Measurements from ENCODE around the gene INPP5B.
"Not testable (repeated sequence)": the region's sequence is repeated elsewhere in the genome, so short reads cannot be mapped to it uniquely, and the experiment has no call there.

The INPP5B gene

DNA sequence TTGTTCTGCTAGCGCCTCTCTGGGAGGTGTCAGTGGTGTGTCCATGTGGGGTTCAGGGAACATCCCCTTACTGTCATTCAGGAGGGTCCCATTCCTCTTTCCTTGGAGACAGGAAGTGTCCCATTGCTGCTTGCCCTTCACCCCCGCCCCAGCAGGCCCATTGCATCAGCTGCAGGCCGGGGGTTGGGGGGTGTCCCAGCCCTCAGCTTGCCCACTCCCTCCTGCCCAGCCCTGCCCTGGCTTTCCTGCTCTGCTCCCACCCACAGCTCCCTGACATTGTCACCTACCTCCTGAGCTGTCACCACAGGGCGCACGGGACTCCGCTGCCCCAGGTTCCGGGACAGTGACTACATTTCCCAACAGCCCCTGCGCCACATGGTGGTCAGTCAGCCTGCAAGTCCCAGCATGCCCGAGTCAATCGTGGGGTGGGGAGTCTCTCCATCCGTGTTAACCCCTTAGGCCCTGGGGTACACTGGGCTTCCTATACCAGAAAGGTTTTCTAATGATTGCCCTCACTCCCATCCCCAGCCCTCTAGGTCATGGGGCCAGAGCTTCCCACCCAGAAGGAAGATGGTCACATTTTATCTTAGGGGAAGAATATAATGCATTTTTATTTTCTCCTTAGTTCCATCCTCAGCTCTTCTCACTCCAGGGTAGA, at the start of gene INPP5B:
Gene INPP5B, minus strand, starts transcription at position 351 of the 658 bp plus-strand sequence. CDS start 745 bp downstream, outside the sequence.
- DNase-seq, result peak; percentile 11 to 47

DNA sequence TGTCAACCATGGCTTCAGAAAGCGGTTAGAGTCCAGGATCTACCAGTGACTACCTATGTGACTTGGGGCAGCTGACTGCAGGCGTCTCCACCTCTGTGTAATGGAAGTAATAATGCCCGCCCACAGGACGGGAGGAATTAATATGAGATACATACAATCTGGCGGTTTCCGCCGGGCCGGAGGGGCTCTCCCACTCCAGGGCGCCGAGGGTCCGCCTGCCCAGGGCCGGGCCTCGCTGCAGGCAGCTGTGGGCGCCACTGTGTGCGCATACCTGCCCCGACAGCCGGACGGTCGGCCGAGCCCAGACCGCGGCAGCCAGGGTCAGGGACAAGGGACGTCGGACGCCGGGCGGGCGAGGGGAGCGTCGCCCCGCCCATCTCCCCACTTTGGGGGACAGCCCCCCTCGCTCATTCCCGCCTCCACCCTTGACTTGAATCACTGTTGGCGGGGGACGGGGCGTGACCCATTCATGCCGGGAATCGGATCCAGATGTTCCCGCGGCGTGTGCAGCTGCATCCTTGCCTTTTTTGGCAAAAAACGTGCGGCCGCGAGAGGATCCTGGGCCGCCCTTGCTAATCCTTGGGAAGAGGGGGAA, 49.0 kb upstream of the INPP5B start:
- peak in 1 of 2 donors; percentile 59 for DNase-seq

DNA sequence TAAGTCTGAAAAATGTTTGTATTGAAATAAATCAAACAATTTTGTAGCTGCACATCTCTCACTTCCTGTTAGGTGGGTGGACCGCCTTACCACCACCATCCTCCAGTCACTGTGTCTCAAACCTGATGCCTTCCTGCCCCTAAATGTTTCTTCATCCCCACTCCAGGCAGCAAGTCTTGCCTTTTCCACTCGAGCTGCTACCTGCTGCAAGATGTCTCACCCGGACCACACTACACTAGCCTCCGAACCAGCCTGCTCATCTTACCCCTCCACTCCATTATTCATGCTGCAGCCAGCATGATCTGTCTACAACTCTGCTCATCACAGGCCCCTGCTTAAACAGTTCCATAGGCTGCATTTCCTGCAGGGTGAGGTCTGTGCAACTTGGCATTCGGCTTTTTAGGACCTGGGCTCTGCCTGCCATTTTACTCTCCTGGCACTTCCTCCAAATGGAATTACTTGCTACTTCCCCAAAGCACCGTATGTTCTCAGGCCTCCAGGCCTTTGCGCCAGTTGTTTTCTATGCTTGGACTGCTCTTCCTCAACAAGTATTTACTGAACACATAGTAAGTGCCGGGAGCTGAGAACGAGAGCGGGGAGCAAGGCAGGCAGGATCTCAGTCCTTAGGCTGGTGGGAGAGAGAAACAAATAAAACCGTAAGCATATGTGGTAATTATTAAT, 48.2 kb upstream of the INPP5B start:
- DNase-seq, result no peak

DNA sequence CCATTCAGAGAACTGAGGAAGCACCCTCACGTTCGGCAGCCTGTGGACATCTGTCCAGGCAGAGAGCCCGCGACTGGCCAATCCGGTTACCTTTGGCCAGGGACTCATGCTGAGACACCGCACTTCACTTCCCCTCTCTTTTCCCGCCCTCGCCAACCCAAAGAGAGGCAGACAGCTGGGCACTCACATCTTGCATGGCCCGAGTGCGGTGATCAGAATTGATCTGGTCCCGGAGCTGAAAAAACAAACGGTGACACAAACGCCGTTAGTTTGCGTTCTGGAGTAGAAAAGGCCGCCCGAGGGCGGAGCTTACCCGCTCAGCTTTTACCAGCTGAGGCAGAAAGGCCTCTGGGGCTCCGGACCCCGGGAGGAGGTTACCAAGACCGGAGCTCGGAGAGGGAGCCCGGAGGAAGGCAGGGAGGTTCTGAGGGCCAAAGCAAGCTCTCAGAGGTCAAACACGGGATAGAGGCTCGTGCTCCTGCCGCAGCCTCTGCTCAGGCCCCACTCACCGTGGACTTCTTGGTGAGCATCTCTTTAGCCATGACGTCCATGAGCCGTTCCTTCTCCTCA, 42.6 kb upstream of the INPP5B start:
- no peak for DNase-seq

DNA sequence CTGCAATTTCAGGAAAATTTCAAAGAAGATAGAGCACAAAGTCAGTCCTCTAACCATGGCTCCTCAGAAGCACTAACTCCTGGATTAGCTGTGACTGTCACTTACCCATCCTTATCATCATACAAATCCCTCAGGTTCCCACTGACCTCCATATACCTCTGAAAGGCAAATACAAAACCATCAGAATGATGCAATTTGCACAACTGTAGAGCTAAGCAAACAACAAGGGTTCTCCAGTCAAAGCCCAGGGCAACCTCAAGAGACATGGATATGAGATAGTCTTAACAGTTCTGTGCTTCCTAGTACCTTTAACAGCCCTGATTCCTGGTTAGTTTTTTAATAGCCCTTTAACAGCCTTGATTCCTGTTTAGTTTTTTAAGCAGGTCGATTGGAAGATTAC, 40.8 kb upstream of the INPP5B start:
- DNase-seq, result no peak

DNA sequence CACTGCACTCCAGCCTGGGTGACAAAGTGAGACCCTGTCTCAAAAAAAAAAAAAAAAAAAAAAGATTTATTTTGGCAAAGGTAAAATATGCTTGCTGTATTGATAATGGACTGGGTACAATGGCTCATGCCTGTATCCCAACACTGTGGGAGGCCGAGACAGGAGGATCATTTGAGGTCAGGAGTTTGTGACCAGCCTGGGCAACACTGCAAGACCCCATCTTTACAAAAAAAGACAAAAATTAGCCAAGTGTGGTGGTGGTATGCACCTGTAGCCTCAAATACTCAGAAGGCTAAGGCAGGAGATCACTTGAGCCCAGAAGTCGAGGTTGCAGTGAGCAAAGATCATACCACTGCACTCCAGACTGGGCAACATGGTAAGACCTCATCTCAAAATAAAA, 36.7 kb upstream of the INPP5B start:
- no peak for DNase-seq

DNA sequence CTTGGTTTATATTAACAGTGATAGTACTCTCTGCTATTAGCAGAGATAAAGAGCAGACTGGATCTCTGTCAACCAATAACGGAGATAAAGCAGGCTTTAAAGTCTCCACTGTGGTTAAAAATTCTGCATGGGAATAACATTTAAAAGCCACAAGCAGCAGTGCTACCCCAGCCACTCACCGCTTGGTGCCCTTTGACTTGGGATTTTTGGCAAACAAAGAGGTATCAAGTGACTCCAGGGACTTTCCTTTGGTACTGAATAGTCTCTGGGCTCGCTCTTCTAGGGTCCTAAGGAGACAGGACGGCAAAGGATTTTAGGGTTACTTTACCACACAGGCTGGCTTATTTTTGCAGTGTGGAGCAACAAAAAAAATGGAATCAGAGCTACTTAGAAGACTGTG, 31.7 kb upstream of the INPP5B start:
- DNase-seq, result no peak

DNA sequence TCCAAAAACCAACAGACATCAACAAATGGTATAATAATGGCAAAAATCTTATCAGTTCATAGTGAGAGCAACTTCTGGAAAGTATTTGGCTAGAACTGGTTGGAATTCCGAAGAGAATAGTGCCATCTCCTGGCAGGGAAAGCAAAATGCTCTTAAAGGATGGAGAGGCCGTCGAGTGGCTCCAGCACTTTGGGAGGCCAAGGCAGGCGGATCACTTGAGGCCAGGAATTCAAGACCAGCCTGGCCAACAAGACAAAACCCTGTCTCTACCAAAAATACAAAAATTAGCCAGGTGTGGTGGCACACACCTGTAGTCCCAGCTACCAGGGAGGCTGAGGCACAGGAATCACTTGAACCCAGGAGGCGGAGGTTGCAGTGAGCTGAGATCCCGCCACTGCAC, 28.2 kb upstream of the INPP5B start:
- DNase-seq, result peak in 1 of 2 donors; percentile 8

DNA sequence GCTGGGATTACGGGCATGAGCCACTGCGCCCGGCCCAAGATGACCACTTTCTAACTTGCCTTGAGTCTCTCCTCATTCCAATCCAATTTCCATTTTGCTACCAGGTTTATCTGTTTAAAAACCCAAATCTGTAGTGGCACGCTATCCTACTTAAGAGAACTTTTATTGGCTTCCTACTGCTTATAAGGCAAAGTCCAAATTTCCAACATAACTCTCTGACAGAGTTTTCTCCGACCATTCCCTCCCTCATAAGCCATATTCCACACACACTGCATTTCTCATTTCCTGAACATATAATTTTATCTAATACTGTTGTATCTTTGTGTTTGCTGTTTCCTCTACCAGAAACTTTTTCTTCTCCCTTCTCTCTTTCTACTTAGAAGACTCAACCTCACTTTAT, 27.7 kb upstream of the INPP5B start:
- no peak for DNase-seq

DNA sequence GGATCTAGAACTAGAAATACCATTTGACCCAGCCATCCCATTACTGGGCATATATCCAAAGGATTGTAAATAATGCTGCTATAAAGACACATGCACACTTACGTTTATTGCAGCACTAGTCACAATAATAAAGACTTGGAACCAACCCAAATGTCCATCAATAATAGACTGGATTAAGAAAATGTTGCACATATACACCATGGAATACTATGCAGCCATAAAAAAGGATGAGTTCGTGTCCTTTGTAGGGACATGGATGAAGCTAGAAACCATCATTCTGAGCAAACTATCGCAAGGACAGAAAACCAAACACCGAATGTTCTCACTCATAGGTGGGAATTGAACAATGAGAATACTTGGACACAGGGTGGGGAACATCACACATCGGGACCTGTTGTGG, 26.8 kb upstream of the INPP5B start:
- DNase-seq, result not testable (repeated sequence)

DNA sequence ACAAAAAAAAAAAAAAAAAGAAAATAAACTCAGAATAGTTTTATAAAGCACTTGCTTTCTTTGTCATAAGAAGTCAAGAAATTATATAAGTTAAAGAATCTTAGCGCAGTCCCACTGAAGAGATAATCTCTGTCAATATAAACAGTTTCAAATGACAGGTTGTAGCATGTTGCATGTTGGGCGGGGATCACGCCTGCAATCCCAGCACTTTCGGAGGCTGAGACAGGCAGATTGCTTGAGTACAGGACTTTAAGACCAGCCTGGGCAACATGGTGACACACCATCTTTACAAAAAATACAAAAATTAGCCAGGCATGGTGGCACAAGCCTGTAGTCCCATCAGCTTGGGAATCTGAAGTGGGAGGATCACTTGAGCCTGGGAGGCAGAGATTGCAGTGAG, 18.4 kb upstream of the INPP5B start:
- DNase-seq, result no peak

DNA sequence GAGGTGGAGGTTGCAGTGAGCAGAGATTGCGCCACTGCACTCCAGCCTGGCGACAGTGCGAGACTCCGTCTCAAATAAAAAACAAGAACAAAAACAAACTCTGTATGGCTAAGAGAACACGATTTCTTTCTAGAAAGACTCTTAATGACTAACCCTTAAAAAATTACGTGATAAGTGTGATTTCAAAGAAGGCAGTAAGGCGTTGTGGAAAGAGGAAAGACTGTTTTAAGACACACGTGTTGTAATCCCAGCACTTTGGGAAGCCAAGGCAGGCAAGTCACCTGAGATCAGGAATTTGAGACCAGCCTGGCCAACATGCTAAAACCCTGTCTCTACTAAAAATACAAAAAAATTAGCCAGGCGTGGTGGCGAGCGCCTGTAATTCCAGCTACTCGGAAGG, 17.3 kb upstream of the INPP5B start:
- DNase-seq, result not testable (repeated sequence)

DNA sequence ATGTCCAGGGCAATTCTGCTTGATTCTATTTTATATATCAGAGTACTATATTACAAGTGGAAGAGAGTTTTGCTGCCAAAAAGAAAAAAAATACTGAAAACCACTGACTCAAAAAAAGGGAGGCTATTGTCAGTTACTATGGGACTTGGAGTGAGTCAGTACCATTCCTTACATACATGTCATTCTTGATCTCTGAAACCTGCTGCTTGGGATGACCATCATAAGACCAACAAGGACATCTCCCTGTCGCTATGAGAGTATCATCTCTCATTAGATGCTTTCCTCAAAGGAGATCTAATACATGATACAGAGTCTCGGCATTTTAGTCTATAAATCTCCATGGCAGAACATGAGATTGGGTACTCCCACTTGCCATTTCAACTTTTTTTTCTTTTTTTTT, 11.8 kb upstream of the INPP5B start:
- no peak for DNase-seq

DNA sequence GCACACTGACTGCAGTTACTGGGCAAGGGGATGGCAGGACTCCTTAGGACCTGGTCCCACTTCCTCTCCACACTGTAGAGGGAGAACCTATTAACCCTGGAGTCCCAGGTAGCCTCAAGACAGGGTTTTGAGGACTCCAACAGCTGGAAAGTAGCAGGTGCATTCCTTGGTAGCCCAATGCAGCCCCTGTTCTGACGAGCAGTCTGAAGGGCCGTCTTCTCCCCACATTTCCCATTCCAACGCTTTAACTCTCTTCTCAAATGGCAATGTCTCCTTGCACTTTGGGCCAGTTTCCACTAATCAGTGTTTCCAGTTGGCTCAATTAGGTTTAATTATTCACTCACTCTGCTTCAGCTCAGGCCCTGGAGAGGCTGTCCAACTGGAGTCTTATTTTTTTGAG, 8.8 kb upstream of the INPP5B start:
- no peak for DNase-seq

DNA sequence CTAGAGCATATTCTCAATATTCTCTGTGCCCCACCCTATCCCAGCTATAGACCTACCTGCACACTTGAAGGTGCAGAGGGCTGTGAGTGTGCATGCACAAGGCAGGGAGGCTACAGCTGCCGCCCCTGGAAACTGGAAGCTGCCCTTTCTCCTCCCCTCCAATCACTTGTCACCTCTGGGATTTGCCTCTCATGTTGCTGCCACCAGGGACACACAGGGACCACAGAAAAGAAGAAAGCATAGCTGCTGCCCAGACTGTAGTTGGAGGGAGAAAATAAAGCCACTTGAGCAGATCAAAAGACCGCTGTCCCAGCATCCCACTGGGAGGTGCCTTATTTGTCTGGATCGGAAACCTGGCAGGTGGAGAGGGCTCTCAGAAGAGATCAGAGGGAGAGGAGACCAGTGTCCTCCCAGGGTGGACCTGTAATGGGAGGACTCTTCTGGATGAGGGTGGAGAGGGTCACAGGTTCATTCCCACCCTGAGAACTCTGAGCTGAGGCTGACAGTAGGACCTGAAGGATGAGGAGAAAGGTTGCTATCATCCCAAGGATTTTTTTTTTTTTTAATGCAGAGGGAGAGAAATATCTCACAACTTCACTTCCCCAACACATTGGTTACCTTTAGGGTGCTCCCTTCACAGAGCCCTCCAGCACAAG, 7.6 kb upstream of the INPP5B start:
- DNase-seq, result peak in 1 of 2 donors; percentile 4

DNA sequence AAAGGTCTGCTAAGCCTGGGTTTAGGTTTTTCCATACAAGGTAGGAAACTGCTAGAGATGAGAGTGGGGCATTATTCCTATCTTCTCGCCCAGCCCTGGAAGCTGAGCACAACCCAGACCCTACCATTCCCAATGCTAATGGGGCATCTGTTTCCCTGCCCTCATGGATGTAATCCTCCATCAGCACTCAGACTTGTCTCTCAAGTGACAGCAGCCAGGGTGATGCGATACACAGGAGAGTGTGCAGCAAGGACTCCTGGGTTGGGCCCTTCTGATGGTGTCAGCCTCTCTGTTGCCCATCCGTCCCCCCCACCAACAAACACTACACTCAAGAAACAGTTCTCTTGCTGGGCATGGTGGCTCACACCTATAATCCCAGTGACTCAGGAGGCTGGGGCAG, 5.9 kb upstream of the INPP5B start:
- no peak for DNase-seq

DNA sequence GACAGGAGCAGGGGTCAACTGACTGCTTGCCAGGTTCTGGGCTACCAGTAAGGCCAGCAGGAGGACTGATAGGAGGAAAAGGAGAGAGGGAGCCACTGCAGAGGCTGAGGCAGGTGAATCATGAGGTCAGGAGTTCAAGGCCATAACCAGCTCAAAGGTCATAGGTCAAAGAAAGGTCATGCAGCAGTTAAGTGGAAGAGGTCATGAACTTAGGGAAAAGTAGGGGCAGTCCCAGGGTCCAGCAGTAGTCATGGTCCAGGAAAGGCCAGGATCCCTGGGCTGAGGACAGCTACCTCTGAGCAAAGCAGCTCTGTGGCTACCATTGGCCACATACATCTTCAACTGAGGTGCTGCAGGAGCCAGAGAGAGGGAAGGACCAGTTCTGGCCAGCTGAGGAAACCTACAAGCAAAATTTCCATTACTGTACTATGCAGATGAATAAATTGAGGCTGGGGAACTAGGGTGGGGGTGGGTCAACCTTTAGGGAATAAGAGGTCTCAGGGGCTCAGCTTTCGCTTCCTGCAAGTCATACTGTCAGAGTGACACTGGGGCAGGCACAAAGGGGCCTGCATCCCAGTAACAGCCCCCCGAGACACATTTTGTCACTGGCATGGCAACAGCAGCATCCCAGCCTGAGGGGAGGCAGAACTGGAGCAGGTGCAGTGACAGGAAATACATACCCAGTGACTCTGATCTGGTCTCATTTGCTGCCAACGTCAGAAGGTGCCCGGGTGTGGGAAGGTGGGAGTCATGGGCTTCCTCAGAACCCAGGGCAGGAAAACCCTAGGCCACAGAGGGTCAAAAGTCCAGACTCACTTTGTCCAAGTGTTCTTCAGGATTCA, 5.2 kb upstream of the INPP5B start:
- no peak for DNase-seq

DNA sequence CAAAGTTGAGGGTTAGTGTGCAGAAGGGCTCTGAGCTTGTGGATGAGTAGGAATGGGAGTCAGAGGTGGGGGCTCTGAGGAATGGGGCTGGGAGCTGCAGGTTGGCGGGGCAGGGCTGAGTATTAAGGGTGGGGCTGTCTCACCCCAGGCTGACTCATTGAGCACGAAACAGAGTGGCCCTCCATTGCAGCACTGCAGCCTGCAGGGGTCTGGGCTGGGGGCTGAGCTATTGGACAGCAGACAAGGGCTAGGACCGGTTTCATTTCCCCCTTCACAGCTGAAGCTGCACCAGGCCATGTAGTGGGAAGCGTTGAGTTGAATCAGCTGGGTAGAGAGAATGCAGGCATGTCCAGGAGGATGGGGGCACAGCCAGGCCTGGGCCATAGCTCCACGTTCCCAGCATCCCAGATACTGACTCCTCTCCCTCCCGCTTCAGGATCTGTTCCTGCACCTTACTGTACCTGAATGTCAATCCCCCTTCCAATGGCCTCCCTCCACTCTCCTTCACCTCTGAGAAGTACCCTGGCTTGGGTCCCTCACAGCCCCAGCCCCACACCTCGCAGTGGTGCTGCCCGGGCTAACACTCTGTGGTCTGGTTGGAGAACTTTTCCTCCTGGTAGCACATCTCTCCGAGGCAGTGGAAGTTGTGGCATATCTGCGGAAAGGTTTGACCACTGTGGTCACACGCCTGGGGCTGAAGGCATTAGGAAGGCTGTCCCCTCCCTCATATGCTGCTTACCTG, 4.4 kb upstream of the INPP5B start:
- no peak for DNase-seq

DNA sequence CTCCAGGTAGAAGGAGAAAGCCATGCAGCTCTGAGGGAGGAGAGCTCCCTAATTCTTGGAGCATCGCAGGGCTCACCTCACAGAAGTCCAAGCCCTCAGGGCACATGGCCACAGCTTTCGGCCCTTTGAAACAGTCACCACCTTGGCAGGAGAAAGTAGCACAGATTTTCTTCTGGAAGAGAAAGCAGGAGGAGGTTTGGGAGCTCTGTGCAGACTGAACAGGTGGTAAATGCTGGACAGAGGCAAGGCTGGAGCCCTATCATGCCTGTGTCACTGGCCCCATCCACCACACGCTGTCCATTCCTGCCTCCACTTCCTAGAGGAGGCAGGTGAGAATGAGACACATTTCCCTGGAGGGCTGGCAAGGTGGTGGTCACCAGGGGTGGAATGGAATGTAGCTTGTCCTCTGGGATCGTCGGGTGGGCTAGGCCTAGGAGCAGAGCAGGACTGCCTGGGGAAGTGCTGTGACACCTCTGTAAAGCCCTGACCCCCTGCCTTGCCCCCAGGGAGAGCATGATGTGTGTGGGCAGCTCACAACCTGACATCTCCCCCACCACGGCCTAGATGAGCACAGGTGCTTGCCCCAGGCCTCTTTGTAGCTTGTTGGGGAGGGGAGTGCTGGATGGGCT, 2.8 kb upstream of the INPP5B start:
- DNase-seq, result no peak

DNA sequence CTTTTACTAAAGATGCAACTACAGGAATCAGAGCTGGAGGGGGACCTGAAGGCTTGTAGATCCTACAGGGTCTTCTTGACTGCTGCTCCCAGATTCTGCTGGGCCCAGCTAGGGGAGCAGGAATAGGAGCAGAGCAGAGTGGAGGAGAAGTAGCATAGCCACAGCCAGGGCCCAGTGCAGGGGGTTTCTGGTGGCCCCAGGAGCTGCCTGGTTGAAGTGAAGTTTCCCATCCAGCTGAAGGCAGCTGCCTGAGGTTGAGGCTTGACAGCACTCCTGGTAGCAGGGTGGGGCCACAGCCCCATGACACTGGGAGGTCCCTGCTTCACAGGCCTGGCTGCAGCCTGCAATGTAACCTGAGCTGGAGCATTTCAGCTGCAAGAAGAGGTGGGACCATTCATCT, 2.0 kb upstream of the INPP5B start:
- DNase-seq, result no peak

DNA sequence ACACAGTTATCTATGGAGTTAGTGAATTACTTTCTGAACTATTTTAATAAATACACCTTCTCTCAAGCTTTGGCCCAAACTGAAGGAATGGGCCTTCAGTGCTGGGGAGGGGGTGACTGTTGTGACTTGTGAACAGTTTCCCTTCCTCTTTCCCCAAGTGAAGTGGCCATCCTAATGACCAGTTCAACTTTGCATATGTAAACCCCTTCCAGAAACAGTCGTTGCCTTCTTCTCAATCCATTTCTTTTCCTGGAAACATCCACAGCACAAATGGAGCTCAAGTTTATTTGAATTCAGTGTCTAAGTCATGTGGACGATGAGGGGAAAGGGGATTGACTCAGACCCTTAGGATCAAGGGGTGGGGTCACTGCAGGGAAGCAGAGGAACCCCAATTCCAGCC, 1.3 kb upstream of the INPP5B start:
- no peak for DNase-seq

Data from bone marrow (tissue), 2 donors.